ENCODE data around the gene PFKFB2. TPM values are rescaled to one million over a fixed set of nuclear protein-coding genes. Genes with fewer than 3 reads are reported as not detected.

Gene PFKFB2
- total and polyA plus RNA-seq, 2 donors (not counting 3 experiments of a cell fraction or from before 2014, with no cell fraction given) = 0.70 to 2.0 TPM

- no peaks in the 10 kb centered on the region for H3K36me3 ChIP-seq (ENCODE audit: control insufficient read depth in 2 of 2, extremely low read depth in 1 of 2, insufficient read depth in 2 of 2, low read length in 2 of 2)
- ChIA-PET POLR2A (no interaction called here), CTCF (interaction anchor here (1.4 kb wide), 1 partner anchor 13 kb away, joined by 4 read pairs; no protein-coding TSS in a partner anchor)
- DNase-seq (ENCODE audit: low read depth, low spot score) = no peak
- BruUV-seq (replicated peaks) = no TSS peak
- no peak overlapping the region for H3K27ac ChIP-seq (ENCODE audit: insufficient read depth, low read depth, low read length)
- no peaks in the 10 kb centered on the region for H4K20me1 ChIP-seq (replicated peaks; ENCODE audit: control insufficient read depth, extremely low read depth, insufficient read depth, low read length)
- no peak overlapping the region for H3K4me3 ChIP-seq (replicated peaks in 1 of 3; ENCODE audit: insufficient read depth in 1 of 3, low read depth in 1 of 3, low read length in 3 of 3)
- peaks cover 0 to 6% of the 10 kb centered on the region in 2 experiments for H3K27me3 ChIP-seq (ENCODE audit: control insufficient read depth in 2 of 2, insufficient read depth in 2 of 2, low read length in 2 of 2)
- no peaks in the 10 kb centered on the region for H3K9me3 ChIP-seq (replicated peaks; ENCODE audit: control insufficient read depth, insufficient read depth, low read length)
- H3K4me2 ChIP-seq (ENCODE audit: insufficient read depth, low read length) = no peak overlapping the region
- no peak for FAIRE-seq
- dilution Hi-C loops (cut with MboI; ENCODE audit: extremely low pct_ligation_motif_present, low sequenced_read_pairs) (no loop called here), intact Hi-C loops (cut with micrococcal nuclease) (no loop called here)
- no peak overlapping the region for H3K9ac ChIP-seq (replicated peaks; ENCODE audit: extremely low read depth, insufficient read depth, low read length)
- no peaks in the 10 kb centered on the region for H3K9me1 ChIP-seq (replicated peaks; ENCODE audit: control insufficient read depth, extremely low read depth, insufficient read depth, low read length)
- TF ChIP-seq MAX (IDR thresholded peaks at IDR 0.05; ENCODE audit: insufficient read depth, insufficient read length) (no peak), FOS (IDR thresholded peaks at IDR 0.05; ENCODE audit: borderline replicate concordance, insufficient read depth, low read length) (no peak), EZH2 (IDR thresholded peaks at IDR 0.05; ENCODE audit: borderline replicate concordance, low read depth, low read length, severe bottlenecking) (no peak), POLR2A (IDR thresholded peaks at IDR 0.05; ENCODE audit: low read depth, low read length) (no peak), GATA2 (IDR thresholded peaks at IDR 0.05; ENCODE audit: insufficient read depth, insufficient read length, low read depth, low read length) (no peak), MYC (IDR thresholded peaks at IDR 0.05; ENCODE audit: low read depth, low read length) (no peak), CTCF (IDR thresholded peaks at IDR 0.05; ENCODE audit: extremely low read depth in 1 of 2, insufficient read depth in 1 of 2, low read depth in 1 of 2, low read length in 2 of 2) (no peak), JUN (IDR thresholded peaks at IDR 0.05; ENCODE audit: borderline replicate concordance, insufficient read depth, insufficient read length, low read depth) (no peak), POLR2AphosphoS5 (IDR thresholded peaks at IDR 0.05; ENCODE audit: insufficient read depth, low read depth, low read length) (no peak)
- no peaks in the 10 kb centered on the region for H3K4me1 ChIP-seq (ENCODE audit: control insufficient read depth, extremely low read depth, insufficient read depth, low read length)
- no peaks in the 10 kb centered on the region for H3K79me2 ChIP-seq (ENCODE audit: control insufficient read depth, insufficient read depth, low read length)
- H2AFZ ChIP-seq (ENCODE audit: low read depth, low read length) = no peak overlapping the region
These were observed 49.1 kb downstream of the PFKFB2 start for GRCh38 chr1:207102146-207102545.
